M059J (cell line): ENCODE results near the gene CFC1B. TPM values are rescaled to one million over a fixed set of nuclear protein-coding genes. Genes with fewer than 3 reads are reported as not detected.
"Not testable (repeated sequence)": the region's sequence is repeated elsewhere in the genome, so short reads cannot be mapped to it uniquely, and the experiment has no call there.

Experiments used
- DNase-seq: peaks from one replicate; pipeline ENCODE4 v3.0.0-alpha.2; 2012; ENCODE audit warnings: low read depth
- total RNA-seq: library from RNA; depleted of rRNA; stranded (reverse); fragments of >200 nt; shearing (Covaris generic); gene quantifications from 2 replicates; pipeline ENCODE4 v1.2.3, GENCODE V29; 2014; rRNA removed

Gene CFC1B
- not detected in 2 replicates for total RNA-seq

DNA sequence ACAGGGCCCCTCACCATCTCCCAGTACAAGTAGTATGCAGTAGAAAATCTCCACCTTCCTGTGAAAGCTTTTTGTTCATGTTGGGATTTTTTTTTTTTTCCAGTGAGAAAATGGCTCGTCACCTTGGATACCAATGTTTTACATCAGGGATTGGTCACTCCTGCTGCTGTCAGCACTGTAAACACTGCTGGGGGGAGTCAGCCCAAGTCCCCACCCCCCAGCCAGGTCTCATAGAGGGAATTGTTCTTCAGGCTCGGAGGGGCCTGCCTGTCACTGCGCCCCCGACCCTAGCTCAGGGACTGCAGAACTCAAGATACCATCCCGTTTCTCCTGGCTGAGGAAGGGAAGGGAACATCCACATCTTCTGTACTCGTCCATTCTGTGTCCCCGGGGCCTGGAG, at the start of gene CFC1B:
Gene CFC1B, plus strand, starts transcription at position 231 of the 400 bp plus-strand sequence. CDS start 263 bp downstream, outside the sequence.
- not testable (repeated sequence) for DNase-seq

DNA sequence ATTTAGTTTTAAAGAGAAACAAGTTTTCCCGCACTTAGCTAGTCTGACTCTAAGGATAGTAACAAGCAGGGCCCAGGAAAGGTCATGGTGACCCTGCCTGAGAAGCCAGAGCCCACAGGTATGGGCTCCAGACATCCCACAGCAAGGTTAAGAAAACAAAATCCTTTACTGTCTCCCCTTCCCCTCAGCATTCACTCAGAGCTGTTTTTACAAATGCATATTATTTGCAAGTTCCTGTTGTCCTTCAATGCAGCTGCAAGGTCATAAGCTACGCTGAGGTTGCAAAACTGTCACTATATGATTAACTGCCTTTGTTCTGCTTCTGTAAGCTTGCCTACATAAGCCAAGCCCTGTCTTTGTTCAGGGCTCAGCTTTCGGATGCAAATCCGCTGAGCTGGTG, 29.9 kb upstream of the CFC1B start:
- not testable (repeated sequence) for DNase-seq

DNA sequence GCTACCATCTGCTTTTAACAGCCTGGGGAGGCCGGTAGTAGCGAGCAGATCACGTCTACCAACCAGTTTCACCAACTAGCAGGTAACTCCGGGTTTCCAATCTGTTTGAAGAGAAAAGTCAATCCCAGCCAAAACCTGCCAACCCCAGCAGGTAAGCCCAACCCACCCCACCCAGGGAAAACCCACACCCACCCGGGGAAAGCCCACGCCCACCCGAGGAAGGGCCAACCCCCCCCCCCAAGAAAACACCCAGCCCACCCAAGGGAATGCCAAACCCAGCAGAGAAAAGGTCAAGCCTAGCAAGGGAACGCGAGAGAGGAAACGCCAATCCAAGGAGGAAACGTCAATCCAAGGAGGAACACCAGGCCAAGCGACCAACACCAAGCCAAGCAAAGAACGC, 11.8 kb upstream of the CFC1B start, which contains the start of gene POTEI:
Gene POTEI, minus strand, starts transcription at position 101 of the 400 bp plus-strand sequence. Its CDS starts 93 bp downstream, at position 8.
- DNase-seq: not testable (repeated sequence)

DNA sequence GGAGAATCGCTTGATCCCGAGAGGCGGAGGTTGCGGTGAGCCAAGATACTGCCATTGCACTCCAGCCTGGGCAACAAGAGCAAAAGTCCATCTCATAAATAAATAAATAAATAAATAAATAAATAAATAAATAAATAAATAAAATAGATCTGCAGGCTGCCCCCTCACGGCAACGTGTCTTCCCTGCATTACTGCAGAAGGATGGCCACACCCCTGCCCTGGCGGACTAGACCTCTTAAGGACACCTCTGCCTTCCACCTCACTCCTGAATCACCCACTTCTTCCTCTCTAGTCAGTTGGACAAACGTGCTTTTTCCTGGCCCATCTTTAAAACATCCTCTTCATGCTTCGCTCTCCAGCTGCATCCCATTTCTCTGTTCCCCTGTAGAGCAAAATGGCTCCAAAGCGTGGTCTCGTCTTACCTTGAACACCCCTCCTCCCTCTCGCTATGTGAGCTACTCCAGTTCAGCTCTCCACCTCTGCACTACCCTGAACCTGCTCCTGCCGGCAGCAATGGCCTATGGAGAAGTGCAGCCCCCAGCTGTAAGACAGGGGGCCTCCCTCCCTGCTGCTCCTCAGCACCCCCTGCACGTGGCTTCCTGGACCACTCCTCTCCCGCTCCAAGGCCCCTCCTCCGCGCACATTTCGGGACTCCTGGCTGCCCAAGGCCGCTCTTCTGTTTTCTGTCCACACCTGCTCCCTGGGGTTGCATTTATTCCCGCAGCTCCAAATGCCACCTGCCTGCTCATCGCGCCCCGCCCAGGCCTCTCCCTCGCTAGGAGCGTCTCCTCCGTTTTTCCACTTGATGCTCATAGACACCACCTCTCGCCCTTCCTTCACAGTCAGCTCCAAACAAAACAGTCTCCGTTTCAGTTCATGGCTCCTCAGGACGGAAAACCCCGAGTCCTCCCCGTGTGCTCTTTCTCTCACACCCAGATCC, 9.9 kb upstream of the CFC1B start:
- DNase-seq: not testable (repeated sequence)

DNA sequence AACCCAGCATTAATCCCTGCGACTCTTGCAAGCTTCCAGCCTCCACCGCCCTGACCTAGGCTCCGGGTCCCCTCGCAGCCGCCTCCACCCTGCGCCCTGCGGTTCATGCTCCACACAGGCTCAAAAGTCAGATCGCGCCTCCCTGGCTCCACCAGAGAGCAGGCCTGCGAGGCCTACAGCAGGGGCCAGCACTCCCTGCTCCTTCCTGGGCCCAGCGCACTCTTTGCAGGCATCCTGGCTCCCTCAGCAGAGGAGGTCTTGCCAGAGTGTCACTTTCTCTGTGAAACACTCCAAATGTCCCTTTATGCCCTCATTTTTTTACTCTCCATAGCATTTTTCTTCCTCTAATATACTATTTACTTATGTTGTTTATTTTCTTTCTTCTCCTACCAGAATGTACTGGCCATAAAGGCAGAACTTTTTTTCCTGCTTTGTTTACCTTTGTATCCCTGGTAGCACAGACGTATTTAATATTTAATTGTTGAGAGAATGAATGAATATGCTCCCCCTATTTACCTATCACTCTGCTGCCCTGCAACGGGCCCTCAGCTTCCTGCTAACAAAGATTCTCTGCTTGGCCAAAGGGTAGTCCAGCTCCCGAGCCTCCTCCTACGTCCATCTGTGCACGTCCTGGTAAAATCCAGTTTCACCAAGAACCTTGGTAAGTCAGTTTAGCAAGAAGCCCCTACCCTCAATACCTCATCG, 9.1 kb upstream of the CFC1B start:
- DNase-seq: not testable (repeated sequence)

DNA sequence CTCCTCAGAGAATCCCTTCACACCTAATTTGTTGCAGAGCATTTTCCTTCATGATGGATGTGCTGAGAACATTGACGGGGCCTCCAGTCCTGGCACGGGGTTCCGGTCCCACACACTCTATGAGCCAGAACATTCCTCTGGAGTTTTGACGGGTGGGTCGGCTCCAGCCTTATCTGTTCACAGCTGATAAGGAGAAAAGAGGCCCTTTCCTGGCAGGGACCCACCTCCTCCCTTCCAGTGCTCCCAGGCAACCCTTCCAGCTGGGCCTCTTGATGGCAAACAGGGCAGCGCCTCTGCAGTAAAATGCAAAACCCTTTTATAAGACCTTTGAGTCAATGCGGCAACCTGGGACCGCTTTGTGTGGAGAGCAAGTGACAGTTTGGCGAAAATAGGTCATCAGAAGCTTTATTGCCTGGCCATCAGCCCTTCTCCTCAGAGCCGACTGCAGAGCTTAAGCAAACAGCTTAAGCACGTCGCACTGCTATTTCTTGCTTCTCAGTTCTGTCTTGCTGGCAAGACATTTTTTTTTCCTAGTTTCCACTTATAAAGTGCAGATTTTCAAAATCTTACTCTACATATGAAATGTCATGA, 2.4 kb upstream of the CFC1B start:
- DNase-seq: not testable (repeated sequence)

DNA sequence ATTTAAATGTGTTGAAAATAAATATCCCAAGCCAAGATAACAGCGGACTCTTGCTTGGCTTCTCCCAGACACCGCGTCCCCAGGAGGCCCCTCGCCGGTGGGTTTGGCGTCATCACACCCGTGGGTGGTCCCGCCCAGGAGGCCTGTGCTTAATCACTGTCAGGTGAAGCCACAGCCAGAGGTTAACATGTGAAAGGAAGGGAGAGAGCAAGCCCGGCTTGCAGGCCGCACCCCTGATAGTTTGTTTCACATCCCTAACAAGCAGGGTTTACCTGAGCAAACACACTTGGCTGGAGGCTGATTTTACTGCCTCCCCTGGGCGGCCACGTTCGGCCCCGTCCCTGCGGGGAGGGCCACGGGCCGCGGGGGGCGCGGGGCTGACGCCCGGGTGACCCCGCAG, 1.4 kb downstream of the CFC1B start:
- not testable (repeated sequence) for DNase-seq

DNA sequence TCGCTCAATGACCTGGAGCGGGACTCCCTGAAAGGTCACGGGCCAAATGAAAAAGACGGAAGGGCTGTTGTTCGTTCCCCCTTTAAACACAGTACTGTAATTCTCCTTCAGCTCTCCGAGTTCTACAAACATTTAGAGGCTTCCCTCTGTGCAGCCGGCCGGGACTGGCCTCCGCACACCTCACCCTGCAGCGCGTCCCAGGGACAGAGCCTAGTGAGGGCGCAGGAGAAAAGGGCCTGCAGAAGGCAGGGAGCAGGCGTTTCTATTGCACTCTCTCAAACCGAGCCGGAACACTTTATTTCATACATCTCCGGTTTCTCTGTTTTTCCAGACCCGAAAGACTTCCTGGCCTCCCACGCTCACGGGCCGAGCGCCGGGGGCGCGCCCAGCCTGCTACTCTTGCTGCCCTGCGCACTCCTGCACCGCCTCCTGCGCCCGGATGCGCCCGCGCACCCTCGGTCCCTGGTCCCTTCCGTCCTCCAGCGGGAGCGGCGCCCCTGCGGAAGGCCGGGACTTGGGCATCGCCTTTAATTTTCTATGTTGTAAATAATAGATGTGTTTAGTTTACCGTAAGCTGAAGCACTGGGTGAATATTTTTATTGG, 6.4 kb downstream of the CFC1B start:
- not testable (repeated sequence) for DNase-seq

DNA sequence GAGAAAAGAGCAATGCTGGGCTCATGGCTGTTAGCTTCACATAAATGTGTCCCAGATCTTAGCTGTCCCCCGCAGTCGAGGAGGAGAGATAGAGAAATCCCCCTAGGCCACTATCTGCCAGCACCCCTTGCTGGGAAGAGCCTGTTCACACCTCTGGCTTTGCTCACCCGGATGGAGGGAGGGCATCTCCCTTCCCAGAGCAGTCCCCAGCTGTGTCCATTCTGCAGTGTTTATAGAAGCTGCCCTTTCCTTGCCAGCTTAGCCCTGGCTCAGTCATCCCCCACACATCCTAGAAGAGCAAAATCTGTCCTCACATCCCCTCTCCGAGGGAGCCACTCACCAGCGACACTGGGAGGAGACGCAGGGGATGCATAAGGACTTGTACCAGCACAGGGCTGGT, 8.5 kb downstream of the CFC1B start:
- DNase-seq: not testable (repeated sequence)

DNA sequence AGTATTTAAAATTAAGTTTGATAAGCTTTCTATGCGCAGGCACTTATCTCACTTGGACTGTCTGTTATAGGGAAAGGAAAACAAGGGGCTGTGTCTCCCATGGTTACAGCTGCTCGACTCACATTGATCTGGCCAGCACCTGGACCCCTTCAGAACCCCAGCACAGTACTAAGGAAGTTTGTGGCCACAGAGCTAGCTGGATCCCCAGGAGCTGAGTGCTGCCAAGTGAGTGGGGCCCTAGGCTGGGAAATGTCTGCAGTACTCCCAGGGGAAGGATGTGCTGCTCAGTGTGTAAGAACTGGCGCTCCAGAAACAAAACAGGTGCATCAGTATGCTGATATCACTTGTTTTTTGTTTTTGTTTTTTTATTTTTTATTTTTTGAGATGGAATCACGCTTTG, 9.2 kb downstream of the CFC1B start:
- DNase-seq: not testable (repeated sequence)

DNA sequence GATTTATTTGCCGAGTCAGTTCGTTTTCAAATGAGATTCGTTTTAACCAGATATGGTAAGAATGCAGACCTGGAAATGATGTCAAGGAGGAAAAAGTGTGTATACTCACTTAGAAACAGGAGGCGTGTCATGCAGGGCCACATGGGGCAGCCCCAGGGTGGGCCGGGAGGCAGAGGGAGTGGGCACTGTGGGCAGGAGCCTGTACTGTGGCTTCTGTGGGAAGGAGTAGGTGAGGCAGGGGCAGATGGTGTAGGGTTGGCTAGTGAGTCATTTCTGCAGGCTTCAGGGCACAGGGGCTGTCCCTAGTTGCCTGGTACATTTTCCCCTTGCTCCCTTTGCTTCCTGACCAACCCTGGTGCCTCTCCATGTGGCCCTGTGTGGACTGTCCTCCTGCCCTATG, 10.2 kb downstream of the CFC1B start:
- DNase-seq: not testable (repeated sequence)

DNA sequence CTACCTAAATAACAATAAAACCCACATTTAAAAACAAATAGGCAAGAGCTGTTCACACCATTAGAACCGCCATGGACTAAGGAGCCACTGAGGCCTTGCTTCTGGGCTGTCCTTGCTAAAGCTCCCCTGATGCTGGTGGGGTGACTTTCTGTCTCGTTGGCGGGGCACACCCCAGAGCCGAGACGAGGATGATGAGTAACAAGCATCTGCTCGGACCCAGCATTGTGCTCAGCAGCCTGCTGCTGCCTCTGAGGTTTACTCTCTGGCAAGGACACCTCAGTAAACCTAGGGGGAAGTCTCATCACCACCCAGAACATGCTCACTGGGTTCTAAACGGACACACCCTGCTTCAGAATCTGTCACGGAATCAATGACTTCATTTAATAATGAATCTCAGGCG, 10.7 kb downstream of the CFC1B start:
- DNase-seq: not testable (repeated sequence)

DNA sequence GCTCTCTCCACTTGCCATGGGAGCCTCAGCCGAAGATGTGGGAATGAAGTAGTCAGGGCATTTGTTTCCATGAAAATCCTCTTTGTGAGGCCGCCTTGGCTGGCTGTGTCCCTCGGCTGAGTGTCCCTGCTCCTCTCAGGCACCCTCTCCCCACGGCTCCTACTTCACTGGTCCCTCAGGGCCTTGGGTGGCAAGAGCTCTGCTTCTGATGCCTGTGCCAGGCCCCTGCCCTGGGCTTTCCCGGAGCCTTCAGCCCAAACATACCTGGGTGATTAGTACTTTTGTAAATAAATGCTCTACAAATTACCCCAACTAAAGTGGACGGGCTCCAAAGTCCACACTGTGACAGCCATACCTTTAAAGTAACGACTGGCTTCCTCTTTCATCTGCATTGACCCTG, 15.6 kb downstream of the CFC1B start:
- DNase-seq: not testable (repeated sequence)

DNA sequence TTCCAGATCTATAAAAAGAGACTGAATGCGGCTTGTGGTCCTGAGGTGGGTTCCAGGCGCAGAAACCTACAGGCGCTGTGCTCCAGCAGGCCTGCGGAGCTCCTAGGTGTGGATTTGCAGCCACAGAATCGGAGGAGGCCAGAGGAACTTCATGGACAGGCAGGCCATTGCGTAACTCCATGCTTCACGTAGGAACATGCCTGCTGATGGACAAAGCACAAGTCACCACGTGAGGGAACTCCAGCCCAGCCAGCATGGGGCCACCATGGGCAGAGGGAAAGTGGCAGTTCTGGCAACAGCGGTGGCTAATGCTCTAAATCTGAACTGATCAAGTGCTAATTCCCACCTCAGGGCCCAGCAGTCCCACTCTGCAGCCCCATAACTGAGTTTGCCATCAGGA, 17.2 kb downstream of the CFC1B start:
- DNase-seq: not testable (repeated sequence)

DNA sequence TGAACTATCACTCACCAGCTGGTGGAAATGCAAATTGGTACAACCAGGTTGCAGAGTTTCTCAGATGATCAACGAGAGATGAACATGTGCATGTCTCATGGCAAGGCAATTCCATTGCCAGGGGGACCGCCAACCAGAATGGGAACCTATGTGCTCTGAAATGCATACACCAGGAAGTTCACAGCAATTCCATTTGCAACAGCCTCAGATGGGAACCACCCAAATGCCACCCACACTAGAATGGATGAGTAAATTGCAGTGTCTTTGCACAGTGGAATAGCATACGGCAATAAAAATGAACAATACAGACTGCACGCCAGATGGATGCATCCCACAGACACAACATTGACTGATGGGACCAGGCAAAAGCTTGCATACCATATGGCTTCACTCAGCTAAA, 21.8 kb downstream of the CFC1B start:
- DNase-seq: not testable (repeated sequence)

DNA sequence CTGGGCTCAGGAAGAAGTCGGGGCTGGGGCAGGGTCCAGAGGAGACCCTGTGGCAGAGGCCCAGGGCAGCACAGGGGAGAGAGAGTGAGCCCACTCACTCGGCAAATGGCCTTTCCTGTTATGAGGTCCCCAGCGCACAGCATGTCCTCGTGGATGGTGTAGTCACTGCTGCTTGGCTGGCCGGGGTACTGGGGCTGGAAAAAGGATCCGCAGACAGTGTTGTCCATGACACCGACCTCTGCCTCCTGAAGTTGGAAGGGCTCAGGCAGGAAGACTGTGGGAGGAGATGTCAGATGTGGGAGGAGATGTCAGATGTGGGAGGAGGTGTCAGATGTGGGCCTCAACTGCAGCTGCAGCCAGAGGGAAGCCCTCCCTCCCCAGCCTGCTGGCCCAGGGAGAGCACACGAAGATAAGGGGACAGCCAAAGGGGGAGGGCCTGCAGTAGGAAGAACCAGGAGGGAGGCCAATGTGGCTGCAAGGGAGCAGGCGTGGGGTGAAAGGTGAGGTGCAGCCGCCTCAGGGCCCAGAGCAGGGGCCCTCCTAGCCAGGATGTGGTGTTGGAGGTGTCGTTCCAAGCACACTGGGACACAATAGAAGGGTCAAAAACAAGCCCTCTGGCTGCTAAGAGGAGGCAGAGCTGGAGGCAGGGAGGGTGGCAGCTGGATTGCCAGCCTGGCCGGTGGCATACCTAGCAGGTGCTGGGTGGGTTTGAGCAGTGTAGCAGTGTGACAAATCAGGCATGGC, 22.9 kb downstream of the CFC1B start:
- not testable (repeated sequence) for DNase-seq

DNA sequence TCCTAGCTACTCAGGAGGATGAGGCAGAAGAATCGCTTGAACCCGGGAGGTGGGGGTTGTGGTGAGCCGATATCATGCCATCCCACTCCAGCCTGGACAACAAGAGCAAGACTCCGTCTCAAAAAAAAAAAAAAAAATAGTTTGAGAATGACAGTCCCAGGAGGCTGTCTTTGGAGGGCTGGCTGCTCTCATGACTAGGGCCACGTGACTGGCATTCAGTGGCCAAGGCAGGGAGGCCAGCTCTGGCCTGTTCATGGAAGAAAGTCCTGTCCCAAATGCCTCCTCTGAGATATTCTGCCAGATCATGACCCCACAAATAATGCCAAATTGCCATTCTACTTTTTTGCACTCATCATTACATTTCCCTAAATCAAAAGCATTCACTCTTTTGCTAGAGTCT, 24.0 kb downstream of the CFC1B start:
- DNase-seq: not testable (repeated sequence)

DNA sequence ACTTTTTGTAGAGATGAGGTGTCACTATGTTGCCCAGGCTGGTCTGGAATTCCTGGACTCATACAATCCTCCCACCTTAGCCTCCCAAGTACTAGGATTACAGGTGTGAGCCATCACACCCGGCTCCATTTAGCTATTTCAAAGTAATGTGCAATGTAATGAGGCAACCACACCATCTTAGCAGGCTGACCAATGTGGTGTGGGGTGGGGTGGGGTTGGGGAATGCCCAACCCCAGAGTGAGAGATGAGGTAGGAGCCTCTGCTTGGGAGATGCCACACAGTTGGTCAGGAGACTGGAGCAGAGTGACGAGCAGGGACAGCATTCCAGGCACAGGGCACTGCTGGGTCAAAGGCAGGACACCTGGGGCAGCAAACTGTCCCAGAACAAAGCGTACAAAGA, 27.4 kb downstream of the CFC1B start:
- not testable (repeated sequence) for DNase-seq

DNA sequence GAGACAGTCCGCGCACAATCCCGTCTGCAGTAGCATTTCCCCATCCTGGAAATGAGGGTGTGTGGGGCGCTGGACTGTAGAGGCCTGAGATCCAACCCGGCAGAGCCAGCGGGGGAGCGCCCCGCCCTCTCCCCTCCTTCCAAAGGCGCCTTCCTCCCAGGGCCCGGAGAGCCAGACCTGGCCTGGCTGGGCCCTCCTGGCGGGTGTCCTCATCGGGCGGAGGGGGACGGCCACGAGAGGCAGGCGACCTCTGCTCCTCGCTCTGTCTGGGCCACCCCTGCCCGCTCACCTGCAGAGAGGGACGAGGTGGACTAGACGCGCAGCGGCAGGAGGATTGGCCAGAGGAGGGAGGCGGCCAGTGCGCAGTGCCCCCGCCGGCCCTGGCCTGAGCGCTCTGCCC, 28.5 kb downstream of the CFC1B start:
- not testable (repeated sequence) for DNase-seq

DNA sequence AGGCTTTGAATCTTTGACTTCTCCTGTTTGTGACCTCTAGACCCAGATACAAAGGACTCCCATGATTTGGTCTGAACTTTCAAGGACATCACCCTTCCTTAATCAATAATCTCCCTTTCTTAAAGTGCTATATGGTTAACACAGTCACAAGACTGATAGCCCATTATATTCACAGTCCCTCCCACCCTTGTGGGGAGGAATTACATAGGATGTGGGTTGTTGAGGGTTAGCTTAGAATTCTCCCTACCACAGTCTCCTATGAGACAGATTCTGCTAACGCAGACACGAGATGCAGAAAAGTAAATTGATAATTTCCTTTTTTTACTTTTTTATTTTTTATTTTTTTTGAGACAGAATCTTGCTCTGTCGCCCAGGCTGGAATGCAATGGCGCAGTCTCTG, 33.2 kb downstream of the CFC1B start:
- not testable (repeated sequence) for DNase-seq

DNA sequence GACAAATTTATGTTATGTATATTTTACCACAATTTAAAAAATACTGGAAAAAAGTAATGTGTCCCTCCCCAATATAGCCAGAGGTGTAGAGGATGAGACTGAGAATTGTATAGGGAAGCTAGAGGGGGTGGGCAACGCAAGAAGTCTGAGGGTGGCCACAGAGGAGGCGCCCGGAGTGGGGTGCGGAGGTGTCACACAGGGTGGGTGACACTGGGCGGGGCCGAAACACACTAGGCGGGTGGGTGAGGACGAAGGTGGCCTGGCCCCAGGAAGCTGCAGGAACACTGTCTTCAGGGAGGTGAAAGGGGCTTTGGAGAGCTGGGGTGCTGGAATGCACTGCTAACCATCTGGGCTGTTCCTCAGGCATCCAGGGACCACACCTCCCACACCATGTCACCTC, 35.4 kb downstream of the CFC1B start:
- DNase-seq: not testable (repeated sequence)
